Stimulated activated CD4-positive, alpha-beta T cell treated with anti-CD3 and anti-CD28 coated beads, Interleukin-4, amount 100 ng/mL, for 48 hours (primary cell): ENCODE results near the gene HMGA1.

Experiments used
- DNase-seq, 2 donors: peaks; one replicate each; pipeline ENCODE4 v3.0.0-alpha.2; 2020; ENCODE audit warnings: low read depth in 2 of 2

The HMGA1 gene

GRCh38 chr6:34236443-34237315 is at the start of gene HMGA1:
Gene HMGA1 (plus strand): TSS chr6:34236873. CDS start chr6:34240781, 3,908 bp downstream.
- peak; percentile 87 for DNase-seq

GRCh38 chr6:34189806-34190503 is 46.7 kb upstream of the HMGA1 start:
- peak; percentile 28 to 30 for DNase-seq

GRCh38 chr6:34190504-34191122 is 46.1 kb upstream of the HMGA1 start:
- no peak for DNase-seq

GRCh38 chr6:34194772-34195171 is 41.9 kb upstream of the HMGA1 start:
- no peak for DNase-seq

- DNase-seq = no peak
These were observed 41.0 kb upstream of the HMGA1 start for GRCh38 chr6:34195726-34196115.

- peak; percentile 80 to 90 for DNase-seq
These were observed 40.4 kb upstream of the HMGA1 start for GRCh38 chr6:34196116-34196832.

GRCh38 chr6:34196833-34197195 is 39.9 kb upstream of the HMGA1 start:
- DNase-seq = no peak

- no peak for DNase-seq
These were observed 36.2 kb upstream of the HMGA1 start for GRCh38 chr6:34200340-34200971.

GRCh38 chr6:34201455-34202107 is 35.1 kb upstream of the HMGA1 start:
- no peak for DNase-seq

- DNase-seq = no peak
These were observed 34.1 kb upstream of the HMGA1 start for GRCh38 chr6:34202329-34203201.

GRCh38 chr6:34204693-34205092 is 32.0 kb upstream of the HMGA1 start:
- DNase-seq = no peak

GRCh38 chr6:34205466-34205865 is 31.2 kb upstream of the HMGA1 start:
- no peak for DNase-seq

- DNase-seq = no peak
These were observed 30.8 kb upstream of the HMGA1 start for GRCh38 chr6:34205916-34206315.

GRCh38 chr6:34206726-34207125 is 29.9 kb upstream of the HMGA1 start:
- DNase-seq = no peak

GRCh38 chr6:34207695-34208443 is 28.8 kb upstream of the HMGA1 start:
- peak in 1 of 2 donors; percentile 24 for DNase-seq

- DNase-seq = no peak
These were observed 22.9 kb upstream of the HMGA1 start for GRCh38 chr6:34213772-34214171.

GRCh38 chr6:34218691-34219090 is 18.0 kb upstream of the HMGA1 start:
- DNase-seq = no peak

GRCh38 chr6:34223381-34223955 is 13.2 kb upstream of the HMGA1 start:
- DNase-seq = no peak
